Left colon (tissue), 2 donors: ENCODE measurements around the gene AP2A1. TPM values are rescaled to one million over a fixed set of nuclear protein-coding genes. Genes with fewer than 3 reads are reported as not detected.

Source experiments
- ATAC-seq: fragments of 200-7000 bp; cut with Tn5 transposase; one replicate; pipeline ENCODE4 v1.9.1; 2020; ENCODE audit warnings: mild to moderate bottlenecking, moderate library complexity
- DNase-seq, 2 donors: peaks; one replicate each; pipeline ENCODE4 v3.0.0-alpha.2; 2020
- intact Hi-C, 2 donors: fragments of 100-400 bp; cut with DNase I in 1 of 2; cut with micrococcal nuclease in 1 of 2; formaldehyde crosslinking; loops; one replicate each; pipeline versions ENCODE4 v1.11.2 to v1.14.0; 2022; cut with DNase I, micrococcal nuclease
- total RNA-seq, 2 donors: library from RNA; stranded (reverse); fragmentation: NEBNext Ultra II Directional; extraction: Animal tissue kit (Norgen Biotek cat#: 25700); gene quantifications; one replicate each; pipeline ENCODE4 v1.2.1, GENCODE V29; 2021
- donor health status: DM: no; HTN: no; CAD: no.
- donor health status: DM: yes; HTN: yes; CAD: no.

AP2A1 gene
- total RNA-seq, 2 donors from 2014 or later, result 71.2 to 72.9 TPM

DNA sequence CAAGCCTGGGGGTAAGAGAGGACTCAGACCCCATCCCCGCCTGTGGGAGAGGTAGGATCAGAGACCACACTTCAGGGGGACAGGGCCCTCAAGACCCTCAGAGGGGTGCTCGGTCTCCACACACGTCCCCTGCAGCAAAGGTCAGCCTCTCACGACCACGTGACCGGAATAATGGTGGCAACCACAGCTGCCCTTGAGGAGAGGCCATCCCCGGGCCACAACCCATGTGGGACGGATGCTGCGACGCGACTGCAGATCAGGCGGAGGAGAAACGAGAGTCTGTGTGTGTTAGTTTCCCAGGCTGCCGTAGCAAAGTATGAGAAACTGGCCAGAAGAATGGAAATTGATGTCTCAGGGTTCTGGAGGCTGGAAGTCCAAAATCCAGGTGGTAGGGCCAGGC is 60.2 kb downstream of the AP2A1 start:
- DNase-seq, result no peak
- ATAC-seq, result no peak
- intact Hi-C loops, result no loop called here

DNA sequence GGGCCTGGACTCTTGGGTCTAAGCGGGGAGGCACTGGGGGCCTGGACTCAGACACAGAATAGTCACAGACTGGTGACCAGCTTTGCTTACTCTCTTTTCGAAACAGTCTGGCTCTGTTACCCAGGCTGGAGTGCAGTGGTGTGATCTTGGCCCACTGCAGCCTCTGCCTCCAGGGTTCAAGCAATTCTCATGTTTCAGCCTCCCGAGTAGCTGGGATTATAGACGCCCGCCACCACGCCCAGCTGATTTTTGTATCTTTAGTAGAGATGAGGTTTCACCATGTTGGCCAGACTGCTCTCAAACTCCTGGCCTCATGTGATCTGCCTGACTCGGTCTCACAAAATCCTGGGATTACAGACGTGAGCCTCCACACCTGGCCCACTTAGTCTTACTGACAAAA is 62.4 kb downstream of the AP2A1 start:
- intact Hi-C loops, result no loop called here

DNA sequence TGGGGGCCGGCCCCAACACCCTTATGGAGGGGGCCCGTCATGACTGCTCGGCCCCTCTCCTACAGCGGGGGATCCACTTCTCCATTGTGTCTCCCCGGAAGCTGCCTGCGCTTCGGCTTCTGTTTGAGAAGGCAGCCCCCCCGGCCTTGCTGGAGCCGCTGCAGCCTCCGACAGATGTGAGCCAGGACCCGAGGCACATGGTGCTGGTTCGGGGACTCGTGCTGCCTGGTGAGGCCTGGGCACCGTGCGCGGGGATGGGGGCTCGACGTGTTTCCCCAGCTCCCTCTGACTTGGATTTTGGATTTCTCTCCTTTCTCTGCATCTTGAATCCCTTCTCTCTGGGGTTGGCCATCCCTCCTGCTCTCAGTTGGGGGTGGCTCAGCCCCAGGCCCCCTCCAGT is 62.9 kb downstream of the AP2A1 start:
- ATAC-seq, result no peak
- DNase-seq, result no peak
- intact Hi-C loops, result no loop called here

More for the DNA sequence above, 62.4 kb downstream of the AP2A1 start:
- ATAC-seq, result no peak
- DNase-seq, result no peak

DNA sequence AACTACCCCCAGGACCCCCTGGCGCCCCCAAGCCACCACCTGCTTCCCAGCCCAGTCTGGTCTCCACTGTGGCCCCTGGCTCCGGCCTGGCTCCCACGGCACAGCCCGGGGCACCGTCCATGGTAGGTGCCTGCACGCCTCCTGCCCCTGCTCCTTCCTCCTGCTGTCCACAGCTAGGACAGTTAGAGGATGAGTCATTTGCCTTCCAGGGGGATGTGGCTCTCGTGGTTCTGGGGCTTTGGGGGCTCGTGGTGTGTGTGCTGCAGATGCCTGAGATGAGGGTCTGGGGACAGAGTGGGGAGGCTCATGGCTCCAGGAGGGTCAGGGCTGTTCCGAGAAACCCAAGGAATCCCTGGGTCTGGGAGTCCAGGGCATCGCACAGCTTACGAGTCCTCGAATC is 64.0 kb downstream of the AP2A1 start:
- intact Hi-C loops, result no loop called here
- DNase-seq, result no peak
- ATAC-seq, result no peak

DNA sequence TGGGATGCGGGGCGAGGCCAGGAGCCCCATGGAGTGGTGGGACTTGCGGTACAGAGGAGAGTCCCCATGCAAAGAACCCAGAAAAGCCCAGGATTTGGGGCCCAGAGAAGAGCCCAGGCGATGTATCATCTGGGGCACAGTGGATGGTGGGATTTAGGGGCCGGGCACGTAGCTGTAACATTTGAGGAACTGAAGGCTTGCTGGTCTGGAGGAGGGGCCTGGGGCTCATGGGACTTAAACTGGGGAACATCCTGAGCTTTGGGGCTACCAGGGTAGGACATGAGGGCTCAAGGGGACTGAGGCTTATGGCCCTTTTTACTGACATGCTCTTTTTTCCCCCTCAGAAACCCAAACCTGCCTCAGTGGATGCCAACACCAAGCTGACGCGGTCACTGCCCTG is 64.8 kb downstream of the AP2A1 start:
- DNase-seq, result no peak
- ATAC-seq, result no peak
- intact Hi-C loops, result no loop called here

DNA sequence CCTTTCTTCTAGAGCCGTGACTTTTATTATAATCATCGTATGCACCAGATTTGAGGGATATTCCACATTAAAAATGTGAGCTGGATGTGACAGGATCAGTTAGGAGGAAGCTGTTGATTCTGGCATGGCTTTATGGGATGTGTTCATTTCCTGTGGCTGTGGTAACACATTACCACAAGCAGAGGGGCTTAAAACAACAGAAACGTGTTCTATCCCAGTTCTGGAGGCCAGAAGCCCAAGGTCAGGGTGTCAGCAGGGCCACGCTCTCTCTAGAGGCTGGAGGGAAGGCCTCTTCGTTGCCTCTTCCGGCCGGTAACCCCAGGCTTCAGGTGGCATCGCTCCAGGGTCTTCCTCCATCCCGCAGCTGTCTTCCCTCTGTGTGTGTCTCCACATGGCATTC is 65.8 kb downstream of the AP2A1 start:
- ATAC-seq, result no peak
- no peak for DNase-seq
- intact Hi-C loops, result no loop called here

DNA sequence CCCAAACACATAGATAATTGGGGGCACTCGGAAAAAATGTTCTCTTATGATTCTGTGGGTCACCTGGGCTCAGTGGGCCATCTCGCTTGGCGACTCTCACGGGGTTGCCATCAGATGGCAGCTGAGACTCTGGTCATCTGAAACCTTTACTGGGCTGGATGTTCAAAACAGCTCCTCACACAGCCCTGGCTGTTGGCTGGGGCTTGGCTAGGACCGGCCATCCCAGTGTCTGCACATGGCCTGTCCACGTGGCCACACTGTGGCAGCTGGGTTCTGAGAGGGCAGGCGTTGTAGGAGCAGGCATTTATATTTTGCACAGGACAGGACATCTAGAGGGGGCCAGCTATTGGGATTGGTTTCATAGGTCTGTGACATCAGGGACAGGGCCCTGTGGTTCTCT is 66.8 kb downstream of the AP2A1 start:
- DNase-seq, result no peak
- ATAC-seq, result no peak
- intact Hi-C loops, result no loop called here

DNA sequence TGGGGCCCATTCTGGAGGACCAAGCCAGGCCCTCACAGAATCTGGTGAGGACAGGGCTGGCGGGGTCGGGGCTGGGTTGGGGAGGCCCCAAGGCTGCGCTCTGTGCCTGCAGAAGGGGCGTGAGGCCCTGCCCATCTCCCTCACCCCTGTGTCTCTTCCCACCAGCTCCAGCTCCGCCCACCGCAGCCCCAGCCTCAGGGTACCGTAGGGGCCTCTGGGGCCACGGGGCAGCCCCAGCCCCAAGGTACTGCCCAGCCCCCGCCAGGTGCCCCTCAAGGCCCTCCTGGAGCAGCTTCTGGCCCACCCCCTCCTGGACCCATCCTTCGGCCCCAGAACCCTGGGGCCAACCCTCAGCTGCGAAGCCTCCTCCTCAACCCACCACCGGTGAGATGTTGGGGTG is 68.8 kb downstream of the AP2A1 start:
- no peak for DNase-seq
- intact Hi-C loops, result no loop called here
- ATAC-seq, result peak; percentile 11

DNA sequence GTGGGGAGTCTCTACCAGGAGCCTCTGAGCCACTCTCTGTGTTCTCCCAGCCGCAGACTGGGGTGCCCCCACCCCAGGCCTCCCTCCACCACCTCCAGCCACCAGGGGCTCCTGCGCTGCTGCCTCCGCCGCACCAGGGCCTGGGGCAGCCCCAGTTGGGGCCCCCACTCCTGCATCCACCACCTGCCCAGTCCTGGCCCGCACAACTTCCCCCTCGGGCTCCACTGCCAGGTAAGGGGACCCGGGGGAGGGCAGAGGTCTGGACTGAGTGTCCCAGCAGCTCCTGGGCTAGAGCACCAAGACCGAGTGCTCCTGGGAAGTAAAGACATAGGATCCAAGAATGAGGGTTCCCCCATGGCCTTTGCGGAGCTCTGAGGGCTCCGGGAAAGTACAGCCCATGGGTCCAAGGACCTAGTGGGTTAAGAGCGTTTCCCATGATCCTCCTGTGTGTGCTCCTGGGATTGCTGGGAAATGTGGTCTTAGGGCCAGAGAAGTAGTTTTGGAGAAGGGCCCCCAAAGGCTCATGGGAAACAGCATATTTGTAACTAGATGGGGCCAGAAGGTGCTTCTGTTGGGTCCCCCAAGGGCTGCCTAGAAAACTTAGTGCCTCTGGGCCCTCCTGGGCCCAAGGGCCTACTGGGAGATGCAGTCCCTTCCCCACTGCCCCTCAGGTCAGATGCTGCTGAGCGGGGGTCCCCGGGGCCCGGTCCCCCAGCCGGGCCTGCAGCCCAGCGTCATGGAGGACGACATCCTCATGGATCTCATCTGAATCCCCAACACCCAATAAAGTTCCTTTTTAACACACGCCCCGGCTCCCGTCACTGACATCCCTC is 69.6 kb downstream of the AP2A1 start:
- intact Hi-C loops, result no loop called here
- ATAC-seq (no peak), DNase-seq (no peak)

DNA sequence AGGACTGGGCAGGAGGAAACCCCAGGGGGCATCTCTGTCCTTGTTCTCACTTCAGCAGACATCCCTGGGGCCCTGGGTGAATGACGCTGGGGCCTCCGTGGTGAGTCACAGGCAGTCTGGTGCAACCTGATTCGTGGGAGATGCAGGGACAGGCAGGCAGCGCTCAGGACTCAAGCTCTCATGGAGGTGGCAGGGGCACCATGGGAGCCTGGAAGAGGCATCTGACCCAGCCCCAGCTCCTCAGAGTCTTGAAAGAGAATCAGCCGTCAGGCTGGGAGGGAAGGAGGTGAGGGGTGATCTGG is 70.2 kb downstream of the AP2A1 start:
- ATAC-seq, result no peak

DNA sequence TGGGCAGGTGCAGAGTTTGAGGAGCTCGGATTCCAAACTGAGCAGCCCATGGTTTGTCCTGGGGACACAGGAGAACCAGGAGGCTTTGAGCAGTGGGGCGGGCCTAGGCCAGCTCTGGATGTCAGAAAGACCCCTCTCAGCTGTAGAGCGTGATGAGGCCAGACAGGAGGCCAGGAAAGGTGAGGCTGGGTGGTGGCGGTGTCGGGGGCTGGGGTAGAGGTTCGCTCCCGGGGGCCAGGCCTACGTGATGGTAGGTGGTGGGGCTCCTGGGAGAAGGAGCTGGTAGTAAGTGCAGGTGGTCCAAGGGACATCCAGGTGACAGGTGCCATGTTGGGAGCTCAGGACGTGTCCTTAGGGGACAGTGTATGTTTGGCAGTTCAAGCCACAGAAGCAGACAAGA is 70.6 kb downstream of the AP2A1 start:
- ATAC-seq (no peak), DNase-seq (no peak)
- intact Hi-C loops, result no loop called here

More for the DNA sequence above, 70.2 kb downstream of the AP2A1 start:
- DNase-seq, result no peak
- intact Hi-C loops, result no loop called here

DNA sequence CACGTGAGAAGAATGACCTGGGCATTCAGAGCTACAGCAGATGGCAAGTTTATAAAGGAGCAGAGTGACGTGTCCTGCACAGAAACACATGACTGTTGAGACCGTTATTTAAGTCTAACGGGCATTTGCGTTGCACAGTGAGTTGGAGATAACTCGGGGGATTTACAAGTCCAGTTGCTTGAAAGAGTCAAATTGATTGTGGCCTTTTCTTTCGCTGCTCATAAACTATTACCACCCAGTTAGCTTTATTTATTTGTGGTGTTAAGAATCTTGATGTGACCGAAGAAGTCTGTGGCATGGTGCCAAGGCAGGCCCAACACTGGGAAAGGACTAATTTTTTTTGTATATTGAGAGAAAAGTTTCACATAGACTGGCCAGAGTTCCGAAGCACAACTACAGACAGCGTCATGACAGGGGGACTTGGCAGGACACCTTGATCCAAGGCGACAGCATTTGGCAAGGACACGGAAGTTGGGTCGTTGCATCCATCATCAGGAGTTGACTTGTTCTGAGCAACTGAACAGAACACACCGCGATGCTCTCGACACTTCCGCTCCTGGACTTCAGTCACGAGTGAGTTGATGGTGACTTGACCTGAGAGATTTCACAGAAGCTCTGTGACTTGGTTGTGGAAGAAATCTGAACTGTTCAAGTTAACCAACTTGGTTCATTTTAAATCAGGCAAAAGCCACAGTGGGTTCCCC is 72.2 kb downstream of the AP2A1 start:
- DNase-seq (no peak), ATAC-seq (no peak)
- intact Hi-C loops, result no loop called here

DNA sequence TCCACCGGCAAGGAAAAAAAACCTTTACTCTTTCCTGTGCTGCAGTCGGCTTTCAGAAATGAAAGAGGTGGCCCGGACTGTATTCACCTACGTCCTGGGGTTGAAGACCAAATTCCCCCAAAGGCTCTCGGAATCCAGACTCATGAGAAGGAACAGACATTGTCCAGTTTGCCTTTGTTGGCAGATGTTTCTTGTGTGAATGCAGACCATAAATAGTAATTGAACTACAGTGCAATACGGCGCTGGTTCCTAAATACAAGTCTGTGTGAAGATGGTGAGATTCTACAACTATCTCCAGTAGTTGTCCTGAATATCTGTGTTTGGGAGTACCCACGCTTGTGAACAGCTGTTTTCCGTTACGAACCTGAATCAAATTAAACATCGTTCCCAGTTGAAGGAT is 72.9 kb downstream of the AP2A1 start:
- no peak for DNase-seq
- ATAC-seq, result no peak
- intact Hi-C loops, result no loop called here

DNA sequence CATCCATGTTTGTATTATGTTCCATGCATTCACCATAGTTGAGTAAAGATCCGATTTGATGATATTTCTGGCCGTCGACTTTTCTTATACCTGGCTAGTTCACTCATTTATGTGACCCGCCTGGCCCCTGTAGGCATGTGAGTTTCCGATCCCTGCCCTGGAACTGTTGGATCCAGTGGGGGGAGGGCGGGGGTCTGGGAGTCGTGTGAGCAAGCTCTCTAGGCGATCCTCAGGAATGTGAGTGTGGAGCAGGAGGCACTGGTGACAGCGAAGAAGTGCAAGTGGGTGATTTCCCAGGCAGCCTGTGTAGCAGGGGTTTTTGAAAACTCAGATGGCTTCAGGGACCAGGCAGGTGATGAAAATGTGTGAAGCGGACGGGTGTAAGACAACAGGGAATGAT is 73.5 kb downstream of the AP2A1 start:
- no peak for DNase-seq
- intact Hi-C loops, result no loop called here
- ATAC-seq, result no peak

DNA sequence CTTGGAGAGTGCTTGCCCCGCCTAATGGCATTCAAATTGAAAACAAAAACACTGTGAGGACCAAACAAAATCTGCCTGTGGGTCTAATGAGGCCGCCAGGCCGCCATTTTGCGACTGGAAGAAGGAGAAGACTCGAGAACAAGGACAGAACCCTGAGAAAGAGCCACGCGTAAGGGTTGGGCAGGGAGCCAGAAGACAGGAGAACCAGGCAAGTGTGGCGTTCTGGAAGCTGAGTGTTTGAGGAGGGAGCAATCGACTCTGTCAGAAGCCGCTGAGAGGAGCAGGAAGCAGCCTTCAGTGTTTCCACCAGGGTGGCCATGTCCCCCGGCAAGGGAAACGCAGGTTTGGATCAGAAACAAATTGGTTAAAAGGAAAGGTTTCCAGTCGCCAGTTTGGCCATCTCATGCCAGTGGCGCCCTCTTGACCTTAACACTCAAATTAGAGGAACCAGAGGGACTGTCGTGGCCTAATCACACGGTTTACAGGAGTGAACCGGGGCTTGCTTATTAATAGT is 74.0 kb downstream of the AP2A1 start:
- DNase-seq, result no peak
- no peak for ATAC-seq
- intact Hi-C loops, result no loop called here

DNA sequence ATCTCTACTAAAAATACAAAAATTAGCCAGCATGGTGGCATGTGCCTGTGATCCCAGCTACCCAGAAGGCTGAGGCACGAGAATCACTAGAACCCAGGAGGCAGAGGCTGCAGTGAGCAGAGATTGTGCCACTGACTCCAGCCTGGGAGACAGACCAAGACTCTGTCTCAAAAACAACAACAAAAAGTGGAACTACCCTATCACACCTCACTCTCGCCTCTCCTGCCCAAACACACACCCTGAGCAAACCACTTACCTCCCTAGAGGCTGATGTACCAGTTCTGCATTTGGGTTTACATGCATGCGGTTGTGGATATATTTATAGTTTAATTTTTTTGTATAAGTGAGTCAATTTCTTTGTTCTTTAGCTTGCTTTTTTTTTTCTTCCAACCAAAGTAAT is 76.5 kb downstream of the AP2A1 start:
- DNase-seq (no peak), ATAC-seq (no peak)
- intact Hi-C loops, result no loop called here

DNA sequence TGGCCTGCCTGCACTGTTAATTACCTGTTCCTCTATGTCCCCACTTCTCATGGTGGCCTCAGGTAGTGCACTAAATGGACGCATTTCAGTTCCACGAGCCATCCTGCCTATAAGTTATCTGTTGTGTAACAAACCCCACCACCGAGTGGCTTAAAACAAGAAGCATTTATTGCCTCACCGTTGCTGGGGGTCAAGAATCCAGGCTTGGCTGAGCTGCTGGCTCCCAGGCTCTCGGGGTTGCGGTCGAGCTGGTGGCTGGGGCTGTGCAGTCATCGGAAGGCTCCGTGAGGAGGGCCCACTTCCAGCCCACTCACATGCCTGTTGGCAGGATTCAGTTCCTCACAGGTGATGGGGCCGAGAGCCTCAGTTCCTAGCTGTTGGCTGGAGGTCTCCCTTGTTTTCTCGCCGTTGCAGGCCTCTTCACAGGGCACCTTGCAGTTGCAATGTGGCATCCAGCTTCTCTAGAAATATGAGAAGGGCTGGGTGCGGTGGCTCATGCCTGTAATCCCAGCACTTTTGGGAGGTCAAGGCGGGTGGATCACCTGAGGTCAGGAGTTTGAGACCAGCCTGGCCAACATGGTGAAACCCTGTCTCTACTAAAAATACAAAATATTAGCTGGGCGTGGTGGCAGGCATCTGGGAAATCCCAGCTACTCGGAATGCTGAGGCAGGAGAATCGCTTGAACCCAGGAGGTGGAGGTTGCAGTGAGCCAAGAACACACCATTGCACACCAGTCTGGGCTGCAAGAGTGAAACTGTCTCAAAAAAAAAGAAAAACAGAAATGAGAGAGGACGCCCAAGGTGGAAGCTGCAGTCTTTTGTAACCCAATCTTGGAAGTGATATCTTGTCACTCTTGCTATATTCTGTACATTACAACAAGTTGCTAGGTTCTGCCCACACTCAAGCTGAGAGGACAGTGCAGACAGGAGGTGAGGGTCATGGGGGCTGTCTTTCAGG is 77.6 kb downstream of the AP2A1 start:
- DNase-seq (no peak), ATAC-seq (no peak)
- intact Hi-C loops, result no loop called here

DNA sequence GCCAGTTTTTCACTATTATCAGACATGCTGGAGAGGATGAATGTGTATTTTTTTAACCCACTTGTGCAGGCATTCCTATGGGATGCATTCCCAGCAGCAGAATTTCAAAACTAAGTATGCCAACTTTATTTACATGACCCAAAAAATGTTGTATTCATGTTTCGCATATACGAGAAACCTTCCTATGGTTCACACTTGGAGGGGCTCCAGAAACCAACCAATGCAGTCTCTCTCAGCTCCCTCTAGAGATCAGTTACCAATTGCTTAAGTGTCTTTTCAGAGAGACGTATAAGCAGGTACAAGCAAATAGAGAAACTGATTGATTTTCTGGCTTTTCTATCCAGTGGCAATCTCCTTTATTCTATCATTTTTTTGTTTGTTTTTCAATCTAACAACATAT is 78.6 kb downstream of the AP2A1 start:
- intact Hi-C loops, result no loop called here
- no peak for DNase-seq
- ATAC-seq, result no peak

DNA sequence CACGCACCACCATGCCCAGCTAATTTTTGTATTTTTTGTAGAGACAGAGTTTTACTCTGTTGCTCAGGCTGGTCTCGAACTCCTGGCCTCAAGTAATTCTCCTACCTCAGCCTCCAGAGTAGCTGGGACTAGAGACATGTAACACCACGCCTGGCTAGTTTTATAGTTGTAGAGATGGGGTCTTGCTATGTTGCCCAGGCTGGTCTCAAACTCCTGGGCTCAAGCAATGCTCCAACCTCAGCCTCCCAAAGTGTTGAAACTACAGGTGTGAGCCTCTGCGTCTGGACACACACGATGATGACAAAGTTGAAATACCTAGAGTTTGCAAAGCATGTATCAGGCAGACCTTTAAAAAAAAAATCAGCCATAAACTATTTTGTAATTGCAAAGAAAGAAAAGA is 79.6 kb downstream of the AP2A1 start:
- no peak for DNase-seq
- no peak for ATAC-seq
- intact Hi-C loops, result no loop called here
